RKO (cell line): ENCODE results near the gene COMT.

Source experiments
- DNase-seq: peaks from one replicate; pipeline ENCODE4 v3.0.0-alpha.2; 2016; ENCODE audit warnings: low spot score

Gene COMT

DNA sequence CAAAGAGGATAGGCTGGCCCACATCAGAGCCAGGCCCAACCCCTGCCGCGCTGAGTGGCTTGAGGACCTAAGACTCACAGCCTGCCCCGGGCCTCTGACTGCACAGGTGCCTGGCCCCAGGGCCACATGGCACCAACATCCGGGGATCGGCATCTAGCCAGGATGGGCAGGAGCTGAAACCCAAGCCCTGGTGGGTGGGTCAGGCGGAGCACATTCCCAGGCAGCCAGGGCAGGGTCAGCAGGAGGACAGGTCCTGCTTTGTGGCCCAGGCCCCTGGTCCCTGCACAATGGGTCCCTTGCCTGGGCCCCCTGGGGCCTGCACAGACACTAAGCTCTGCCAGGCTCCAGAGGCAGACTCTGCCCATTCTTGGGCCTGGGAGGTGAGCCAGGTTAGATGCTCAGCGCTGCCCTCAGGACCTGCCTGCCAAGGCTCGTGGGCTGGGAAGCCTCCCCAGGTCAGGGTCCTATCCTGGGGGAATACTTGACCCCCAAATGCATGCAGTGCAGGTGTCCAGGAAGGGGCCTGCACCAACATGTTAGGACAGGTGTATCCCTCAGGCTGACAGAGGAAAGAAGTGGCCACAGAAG is 41.5 kb downstream of the COMT start:
- no peak for DNase-seq

DNA sequence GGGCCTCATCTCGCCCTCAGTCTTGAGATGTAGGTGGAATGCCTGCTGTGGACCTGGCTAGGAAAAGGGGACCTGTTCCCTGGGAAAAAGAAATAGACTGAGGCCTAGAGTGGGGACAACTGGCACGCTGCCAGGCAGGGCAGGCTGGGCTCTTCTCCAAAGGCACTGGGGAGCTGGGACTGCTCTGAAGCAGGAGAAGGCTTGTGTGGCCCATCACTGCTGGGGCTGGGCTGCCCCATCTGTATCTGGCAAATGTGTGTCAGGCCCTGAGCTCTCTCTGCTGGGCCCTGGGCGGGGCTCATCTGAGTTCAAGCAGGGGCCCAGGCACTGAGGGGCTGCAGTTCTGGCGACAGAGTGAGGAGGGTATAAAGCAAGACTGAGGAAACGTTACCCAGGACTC is 42.2 kb downstream of the COMT start:
- DNase-seq: no peak

DNA sequence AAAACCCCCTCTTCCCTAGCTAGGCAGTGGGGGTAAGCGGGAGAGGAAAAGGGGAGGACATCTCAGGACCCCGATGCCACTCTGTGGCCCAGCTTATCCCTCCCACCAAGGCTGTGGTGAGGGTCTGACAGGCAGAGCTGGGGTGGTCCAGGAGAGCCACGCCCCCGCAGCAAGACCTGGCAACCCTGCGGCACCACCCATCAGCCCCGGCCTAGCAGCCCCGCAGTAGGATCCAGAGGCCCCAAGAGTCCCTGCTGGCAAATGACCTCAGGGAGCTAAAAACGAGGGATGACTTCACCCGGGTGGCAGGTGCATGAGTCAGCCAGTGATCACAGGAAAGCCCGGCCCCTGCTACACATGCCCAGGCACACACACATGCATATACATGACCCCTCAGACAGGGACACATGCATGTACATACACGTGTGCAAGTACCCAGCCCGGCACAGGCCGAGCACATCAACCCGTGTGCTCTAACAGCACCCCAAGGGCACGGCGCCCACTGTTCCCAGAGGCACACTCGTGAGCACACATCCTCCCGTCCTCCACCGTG is 42.7 kb downstream of the COMT start:
- peak; percentile 85 for DNase-seq

DNA sequence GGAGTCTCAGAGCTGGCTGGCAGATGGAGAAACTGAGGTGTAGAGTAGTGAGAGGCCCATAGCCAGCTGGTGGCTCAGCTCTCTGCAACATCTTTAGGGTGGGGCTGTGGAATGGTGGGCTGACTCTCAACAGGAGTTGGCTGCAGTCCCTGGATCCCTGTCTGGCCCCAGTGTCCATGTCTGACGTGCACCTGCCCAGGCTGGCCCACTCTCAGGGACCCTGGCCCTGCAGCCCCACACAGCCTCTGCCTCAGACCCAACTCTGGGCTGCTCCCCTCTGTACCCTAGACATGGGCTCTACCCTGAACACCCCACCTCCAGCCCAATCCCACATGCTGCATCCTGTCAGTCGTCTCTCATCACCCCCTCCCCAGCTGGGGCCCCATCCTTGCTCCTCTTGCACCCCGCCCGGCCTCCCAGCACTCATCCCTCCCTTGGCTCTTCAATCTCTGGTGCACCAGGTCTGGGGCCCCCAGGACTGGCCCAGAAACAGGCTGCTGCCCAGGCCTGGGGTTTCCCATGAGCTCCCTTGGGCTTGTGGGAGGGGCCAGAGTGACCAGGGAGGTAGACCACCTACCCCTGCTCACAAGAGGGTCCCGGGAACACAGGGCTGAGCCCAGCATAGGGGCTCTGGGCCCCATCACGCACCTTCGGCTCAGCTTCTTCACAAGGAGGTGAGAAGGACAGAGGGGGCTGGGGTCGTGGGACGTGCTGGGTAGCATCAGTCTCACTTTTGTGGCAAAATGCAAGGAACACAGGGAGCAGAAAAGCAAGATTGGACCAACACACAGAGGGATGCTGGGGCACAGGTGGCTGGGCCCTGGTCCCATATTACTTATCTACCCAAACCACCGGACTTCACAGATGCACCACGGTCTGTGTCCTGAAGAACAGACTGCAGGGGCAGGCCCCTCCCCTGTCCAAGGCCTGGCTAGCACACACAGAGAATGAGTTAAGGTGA is 43.6 kb downstream of the COMT start:
- no peak for DNase-seq

DNA sequence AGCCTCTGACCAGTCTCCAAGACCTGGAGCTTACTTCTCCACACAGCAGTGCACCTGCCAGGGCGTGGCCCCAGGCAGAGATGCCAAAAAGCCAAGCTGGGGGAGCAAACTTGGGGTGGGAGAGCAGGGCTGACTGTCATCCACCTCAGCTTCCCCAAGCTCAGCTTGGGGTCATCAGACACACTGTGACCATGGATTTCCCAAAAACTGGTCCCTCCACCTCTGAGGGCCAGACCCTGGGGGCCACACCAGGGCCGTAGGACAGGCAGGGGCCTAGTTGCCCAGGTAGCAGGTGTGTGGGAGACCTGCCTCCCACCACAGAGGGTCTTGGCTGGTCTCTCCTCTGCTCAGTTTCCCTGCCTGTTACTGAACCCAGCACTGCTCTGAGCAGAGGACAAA is 44.4 kb downstream of the COMT start:
- DNase-seq: no peak

DNA sequence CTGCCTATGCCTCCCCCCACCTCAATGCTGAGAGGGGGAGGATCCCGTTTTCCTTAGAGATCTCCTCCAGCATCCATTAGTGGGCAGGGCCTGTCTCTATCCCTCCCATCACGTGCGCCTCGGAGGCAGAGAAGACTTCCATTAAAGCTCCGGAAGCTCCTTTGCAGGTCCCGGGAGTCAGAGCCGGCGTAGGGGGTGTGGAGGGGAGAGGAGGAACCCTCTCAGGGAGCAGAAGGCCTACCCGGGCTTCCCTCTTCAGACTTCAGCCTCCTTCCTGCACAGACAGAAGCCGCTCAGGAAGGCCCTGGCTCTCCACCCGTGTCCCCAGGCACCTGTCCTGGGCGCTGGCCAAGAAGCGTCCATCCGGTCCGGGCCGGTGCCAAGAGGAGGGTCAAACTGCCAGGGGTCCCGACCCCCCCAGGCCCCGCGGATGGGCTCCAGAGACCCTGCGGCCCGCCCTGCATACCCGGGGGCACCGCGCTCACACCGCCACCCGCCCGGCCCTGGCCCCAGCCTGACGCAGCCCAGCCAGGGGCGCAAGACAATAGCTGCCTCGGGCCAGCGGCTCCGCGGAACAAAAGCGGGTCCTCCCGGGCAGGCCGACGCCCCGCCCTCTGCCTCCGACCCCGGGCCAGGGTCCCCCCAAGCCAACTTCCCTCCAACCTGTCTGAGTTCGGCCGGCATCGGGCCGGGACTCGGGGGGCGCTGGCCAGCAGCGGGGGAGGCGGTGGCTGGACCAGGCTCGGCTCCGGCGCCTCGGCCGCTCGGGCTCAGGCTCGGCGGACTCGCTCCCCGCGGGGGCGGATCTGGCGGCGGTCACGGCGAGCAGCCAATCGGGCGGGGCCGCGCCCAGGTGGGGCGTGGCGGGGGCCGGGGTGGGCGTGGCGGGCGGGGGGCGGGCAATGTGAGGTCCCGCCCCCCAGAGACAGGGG is 45.1 kb downstream of the COMT start:
- peak; percentile 79 for DNase-seq

DNA sequence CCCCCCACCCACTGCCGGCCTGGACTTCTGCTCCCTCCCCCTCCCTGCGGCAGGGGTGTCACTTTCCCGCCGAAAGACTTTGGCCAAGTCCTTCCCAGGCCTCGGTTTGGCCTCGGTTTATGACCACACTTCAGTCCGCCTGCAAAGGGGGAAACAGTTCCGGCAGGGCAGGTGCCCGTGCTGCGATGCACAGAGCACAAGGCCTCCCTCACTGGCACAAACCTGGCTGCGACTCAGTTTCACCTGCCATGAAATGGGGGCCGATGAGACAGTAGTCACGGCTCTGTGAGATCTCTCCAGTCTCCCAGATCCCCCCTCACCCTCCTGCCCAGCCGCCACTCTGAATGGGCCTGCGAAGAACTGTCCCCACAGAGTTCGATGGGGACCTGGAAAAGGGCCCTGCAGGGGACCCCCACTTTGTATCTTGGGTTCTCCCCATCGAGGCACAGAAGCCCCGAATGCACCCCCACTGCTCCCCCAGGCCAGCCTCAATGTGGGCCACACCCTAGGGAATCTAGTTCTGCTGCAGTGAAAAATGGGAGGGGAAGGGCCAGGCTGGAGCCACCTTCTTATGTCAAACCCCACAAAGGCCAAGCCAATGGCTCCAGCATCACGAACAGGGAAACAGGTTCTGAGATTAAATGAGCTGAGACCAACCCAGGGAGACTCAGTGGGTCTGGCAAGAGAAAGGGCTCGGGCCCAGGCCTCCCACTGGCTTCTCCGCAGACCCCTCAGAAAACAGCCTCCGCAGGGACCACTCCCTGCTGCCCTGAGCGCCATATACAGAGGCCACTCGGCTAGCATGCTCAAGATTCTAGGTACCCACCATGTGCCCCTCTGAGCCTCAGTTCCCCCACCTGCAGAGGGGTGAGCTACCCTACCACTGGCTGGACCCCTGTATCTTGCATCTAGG is 46.1 kb downstream of the COMT start:
- no peak for DNase-seq

DNA sequence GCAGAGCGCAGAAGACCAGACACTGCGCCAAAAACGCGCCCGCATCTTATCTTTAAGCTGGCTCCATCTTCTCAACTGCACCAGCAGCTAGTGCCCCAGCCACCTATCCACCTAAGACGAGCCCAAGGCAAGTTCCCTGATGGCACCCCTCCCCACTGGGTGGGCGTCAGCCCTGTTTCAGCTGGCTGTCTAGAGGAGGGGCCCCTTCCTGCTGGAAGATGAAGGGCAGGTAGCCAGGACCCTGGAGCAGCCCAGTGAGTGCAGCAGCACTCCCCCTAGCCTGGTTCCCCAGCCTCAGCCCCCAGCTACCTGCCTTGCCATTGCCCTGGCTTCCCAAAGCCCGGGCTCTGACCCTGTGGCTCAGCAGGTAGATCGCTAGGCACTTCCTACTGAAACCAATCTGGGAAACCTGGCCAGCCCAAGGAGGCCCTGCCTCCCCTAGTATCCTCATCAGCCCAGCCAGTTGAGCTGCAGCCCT is 46.8 kb downstream of the COMT start:
- DNase-seq: no peak

DNA sequence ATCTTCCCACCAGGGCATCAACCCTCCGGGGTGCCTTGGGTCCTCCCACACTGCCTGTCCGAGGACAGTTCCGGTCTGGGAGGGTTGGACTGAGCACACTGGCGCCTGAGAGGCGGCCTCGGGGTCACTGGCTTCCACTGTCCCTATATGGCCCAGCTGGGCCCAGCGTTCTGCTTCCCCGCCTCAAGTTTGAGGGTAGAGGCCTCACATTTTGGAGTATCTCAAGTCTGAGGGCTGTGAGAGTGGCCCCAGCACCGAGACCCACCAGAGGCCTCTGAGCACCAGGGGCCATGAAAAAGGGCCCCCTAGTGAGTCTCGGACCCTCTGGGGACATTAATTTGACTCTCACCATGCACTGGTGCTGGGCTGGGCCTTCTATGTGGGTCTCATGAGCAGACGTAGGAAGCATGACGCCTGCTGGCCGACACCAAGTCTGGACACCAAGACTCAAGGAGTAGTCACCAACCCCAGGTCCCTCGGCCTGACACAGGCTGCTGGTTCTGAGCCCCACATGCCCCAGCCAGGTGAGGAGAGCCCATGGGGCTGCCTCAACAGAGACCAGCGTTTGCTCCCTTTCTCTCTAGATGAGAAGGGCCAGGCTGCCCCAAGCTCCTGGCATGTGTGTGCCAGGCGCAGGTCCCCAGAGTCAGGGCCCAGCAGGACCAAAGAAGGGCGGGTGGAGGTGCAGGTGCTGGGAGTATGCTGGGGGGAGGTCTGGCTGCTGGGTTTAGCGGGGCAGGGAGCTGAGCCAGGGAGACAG is 47.6 kb downstream of the COMT start:
- no peak for DNase-seq

DNA sequence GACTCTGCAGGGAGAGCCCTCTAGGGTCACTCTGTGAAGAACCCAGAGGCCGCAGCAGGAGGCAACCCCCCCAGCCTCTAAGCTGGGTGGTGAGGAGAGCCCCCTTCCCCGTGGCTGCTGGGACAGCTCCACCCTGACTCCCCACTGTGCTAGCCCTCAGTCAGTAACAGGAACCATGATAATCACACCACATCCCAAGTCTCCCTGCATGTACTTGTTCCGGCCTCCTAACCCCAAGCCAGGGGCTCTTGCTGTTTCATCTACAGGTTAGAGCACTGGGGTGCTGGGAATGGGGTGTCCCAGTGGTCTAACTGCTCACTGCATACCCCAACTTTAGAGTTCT is 48.1 kb downstream of the COMT start:
- no peak for DNase-seq

DNA sequence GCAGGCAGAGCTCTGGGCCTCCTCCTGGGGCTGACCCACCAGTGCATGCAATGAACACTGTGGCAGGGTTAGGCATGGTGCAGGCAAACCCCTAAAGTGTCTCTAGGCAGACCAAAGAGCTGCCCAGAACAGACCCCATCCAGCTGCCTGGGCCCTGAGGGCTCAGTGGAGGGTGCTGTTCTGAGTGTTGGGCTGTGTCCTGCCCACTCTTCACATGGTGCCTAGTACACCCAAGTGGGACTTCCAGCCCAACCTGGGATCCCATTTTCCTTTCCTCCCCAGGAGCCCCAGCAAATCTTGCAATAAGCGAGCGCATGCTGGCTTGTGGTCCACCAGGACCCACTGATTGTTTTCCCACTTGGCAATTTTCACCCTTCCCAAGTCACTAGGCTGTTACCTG is 48.6 kb downstream of the COMT start:
- DNase-seq: no peak

DNA sequence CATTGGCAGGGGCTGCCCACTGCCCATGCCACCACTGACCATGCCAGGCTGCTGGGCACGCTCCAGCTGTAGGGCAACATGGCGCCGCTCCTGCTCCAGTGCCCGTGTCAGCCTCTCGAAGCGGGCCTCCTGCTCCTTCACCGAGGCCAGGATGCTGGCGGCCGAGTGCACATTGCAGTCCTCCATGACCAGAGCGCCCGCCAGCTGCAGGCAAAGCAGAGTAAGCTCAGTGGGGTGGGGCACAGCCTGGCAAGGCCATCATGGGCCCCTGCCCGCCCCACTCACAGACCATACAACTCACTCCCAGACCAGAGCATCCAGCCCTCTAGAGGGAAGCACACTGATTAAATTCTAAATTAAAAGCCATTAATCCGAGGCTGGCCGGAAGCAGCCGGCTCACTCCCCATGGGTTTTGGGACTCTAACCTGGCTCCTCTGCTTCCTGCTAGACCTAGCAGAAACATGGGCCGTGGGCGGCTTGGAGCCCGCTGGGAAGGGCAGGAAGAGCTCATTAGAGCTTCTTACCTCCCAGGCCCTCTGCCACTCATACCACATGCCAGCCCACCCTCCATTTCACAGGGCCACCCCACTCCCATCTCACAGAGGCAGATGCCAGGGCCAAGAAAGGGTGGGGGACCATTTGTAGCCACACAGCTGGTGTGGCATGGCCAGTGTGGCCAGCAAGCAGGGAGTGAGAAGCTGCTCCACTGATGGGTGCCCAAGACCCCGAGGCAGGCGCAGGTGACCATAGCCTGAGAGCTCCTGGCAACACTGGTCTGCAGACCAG is 49.2 kb downstream of the COMT start:
- DNase-seq: no peak

DNA sequence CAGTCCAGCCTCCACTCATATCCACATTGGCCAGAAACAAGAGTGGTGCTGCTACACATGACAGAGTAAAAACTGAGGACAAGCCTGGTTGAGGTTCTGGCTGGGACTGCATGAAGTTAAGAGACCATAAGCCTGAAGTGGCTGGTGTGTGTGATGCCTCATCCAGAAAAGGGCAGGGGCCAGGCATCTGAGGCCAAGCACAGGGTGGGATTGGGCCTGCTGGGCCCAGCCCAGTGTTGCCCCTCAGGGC is 49.7 kb downstream of the COMT start:
- no peak for DNase-seq

DNA sequence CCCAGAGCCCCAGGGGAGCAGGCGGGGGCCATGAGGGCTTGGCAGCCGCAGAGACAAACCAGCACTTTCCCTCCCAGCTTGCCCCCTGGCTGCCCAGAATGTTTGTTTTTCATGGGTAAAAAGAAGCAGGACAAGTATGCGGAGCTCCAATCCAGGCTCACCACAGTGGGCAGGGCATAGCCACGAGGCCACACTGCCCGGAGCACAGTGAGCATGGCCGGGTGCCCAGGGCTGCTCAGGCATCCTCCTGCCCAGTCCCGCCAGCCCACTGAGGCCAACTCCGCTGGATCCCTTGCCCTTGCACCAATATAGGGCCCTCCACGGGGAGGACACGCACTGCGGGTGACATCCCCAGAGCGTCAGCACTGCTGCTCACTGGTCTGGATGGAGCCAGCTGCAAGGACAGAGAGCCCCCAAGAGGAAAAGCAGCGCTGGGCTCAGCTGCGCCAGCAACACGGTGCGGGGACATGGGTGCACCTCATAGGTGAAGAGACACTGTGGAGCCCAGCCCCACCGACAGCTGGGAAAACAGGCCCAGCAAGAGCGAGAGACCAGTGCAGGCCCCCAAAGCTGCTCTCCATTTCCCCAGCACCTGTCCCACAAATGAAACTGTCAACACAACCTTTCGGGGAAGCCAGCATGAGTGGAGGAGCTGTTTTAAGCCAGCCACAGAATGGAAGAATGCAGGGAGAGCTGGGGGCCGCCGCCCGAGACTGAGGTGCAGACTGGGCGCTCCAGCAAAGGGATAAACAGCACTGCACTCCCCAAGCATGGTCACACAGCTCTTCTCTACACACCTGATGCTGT is 50.3 kb downstream of the COMT start:
- no peak for DNase-seq

DNA sequence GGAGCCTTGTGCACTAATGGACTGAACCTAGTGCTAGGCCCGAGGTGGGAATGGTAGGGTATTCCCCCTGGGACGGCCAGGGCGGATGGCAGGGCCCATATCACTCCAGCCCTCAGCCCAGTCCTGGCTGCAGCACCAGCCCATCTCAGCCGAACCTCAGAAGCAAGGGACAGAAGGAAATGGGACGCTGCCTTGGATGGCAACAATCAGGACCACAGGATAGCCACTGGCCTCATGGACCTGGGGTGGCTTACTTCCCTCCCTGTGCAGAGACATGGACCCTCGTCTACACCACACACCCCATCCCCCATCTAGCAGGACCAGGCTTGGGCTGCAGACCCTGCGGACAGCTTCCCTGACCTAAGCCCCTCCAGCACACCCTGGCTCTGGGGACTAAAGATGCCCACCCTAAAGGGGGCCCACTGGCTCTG is 50.9 kb downstream of the COMT start:
- DNase-seq: no peak

DNA sequence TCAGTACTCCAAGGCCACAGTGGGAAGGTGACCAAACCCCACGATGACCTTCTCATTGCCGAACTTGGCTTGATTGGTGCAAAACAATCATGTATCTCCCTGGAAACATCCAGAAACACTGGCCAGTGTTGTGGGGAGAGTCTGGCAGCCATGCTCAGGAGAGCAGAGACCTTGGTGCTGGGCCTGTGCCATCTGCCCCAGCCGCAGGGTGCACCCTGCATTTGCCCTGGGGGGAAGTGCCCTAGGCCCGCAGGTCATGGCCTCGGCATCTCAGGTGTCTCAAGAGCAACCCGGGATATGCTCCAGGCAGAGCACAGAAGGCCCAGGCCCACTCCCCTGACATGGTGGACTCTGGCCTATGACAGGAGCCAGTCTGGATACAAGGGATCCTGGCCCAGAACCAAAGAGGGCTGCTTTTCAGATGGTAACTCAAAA is 51.4 kb downstream of the COMT start:
- no peak for DNase-seq

DNA sequence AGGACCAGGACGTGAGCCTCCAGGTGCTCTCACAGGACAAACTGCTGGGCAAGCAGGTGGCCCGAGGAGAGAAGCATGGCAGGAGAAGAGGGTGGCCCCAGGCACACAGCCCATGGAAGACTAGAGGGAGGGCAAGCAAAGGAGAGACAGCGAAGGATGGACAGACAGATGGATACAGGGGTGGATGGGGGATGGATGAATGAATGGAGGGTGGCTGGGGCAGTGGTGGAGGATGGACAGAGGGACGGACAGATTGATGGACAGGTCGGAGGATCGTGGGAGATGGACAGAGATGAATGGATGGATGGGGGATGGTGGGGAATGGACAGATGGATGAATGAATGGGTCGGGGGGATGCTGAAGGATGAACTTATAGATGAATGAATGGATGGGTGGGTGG is 52.4 kb downstream of the COMT start:
- DNase-seq: no peak

DNA sequence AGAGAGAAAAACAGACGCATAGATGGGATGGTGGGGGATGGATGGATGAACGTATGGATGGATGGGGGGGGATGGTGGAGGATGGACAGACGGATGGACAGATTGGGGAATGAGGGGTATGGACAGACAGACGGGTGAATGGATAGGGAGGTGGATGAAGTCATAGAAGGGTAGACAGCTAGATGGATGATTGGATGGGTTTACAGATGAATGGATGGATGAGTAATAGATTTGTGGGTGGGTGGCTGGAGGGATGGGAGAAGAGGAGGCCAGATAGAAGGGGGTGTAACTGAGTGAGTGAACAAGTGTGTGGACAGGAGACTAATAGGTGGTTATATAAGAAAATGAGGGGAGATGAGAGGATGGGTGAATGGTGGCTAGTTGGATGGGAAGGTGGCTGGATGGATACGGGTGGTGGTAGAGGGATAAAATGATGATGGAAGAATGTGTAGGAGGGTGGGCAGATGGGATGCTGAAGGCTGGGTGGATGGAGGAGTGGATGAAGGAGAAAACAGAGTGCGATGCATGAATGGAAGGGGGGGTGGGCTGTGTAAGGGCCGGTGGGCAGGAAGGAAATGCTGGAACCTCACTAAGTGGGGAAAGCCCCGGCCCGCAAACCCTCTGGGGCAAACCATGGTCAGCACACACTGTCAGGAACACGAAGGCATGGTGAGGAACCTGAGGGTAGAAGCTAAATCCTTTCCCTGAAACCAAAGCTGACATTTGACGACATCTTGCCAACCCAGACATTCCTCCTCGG is 53.5 kb downstream of the COMT start:
- no peak for DNase-seq
